Posterior vena cava (tissue), 2 donors: ENCODE measurements around the gene FCHO1. TPM values are rescaled to one million over a fixed set of nuclear protein-coding genes. Genes with fewer than 3 reads are reported as not detected.
"Not testable (repeated sequence)": the region's sequence is repeated elsewhere in the genome, so short reads cannot be mapped to it uniquely, and the experiment has no call there.

Source experiments
- DNase-seq: peaks from one replicate; pipeline ENCODE4 v3.0.0-alpha.2; 2020; ENCODE audit warnings: low spot score
- intact Hi-C, 2 donors: fragments of 100-400 bp; cut with DNase I; formaldehyde crosslinking; loops; one replicate each; pipeline versions ENCODE4 v1.14.1 to v1.14.2; 2022 to 2023
- total RNA-seq, 2 donors: library from RNA; stranded (reverse); fragmentation: NEBNext Ultra II Directional; extraction: Animal tissue kit (Norgen Biotek cat#: 25700); gene quantifications; one replicate each; pipeline ENCODE4 v1.2.1, GENCODE V29; 2021
- donor health status: DM: yes; HTN: yes; CAD: no.
- donor health status: DM: yes; HTN: yes; CAD: no.

Gene FCHO1
- total RNA-seq, 2 donors from 2014 or later = 2.0 to 2.1 TPM

DNA sequence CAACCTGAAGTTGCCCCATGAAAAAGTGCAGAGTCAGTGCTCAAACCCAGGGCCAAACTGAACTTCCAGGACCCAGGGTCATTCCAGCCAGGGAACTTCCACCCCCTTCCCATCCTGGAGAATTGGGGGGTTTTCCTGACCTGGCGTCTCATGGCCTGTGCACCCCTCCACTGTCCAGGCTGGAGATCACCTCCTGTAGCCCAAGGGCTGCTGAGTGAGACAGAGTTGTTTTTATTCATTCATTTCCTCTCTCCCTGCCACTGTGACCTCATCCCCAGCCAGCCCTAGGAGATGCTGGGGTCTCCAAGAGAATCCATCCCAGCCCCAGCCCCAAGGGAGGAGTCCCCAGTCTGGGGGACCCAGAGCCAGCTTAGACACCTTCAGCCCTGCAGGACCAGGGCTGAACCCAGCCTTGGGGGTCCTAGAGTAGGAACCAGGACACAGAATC is 4.2 kb downstream of the FCHO1 start:
- no peak for DNase-seq
- intact Hi-C loops = no loop called here

DNA sequence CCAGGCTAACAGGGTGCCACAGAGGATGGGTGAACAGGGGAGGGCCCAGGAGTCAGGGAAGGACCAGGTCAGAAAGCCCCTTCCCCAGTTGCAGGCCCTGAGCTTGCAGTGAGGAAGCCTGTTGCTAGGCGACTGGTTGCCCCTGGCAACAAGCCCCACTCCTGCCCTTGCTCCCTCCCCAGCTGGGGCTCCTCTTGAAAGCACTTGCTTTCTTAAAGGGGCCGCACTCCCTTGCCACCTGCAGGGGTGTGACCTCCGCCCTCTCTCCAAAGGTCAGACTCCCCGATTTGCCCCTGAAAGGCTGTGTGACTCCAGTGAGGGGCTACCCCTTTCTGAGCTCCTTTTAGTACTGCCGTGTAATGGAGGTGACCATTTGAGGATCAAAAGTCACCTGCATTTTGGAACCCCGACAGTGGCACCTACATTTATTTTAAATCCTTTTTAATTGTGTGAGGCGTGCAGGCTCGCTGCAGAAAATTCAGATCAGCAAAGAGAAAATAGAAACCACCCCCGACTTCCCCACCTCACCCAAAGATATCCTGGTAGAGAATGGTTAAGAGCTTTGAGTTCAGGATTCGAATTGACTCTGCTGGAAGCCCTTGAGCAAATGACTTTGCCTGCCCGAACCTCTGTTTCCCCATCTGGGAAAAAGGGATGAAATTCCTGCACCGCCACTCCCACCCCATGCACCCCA is 4.8 kb downstream of the FCHO1 start:
- intact Hi-C loops = no loop called here
- no peak for DNase-seq

DNA sequence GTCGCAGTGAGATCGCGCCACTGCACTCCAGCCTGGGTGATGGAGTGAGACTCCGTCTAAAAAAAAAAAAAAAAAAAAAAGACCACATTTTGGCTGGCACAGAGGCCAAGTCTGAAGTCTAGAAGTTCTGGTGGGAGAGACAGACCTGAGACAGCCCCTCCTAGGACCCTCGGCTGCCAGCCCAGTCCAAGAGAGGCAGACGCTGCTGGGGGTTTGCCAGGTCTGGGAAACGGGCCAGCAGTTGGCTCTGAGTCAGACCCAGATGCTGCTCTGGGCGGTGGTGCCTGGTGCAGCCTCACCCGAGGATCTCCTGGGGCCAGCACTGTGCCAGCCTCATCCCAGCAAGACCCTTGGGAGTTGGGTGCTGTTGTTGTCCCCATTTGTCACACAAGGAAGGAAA is 5.8 kb downstream of the FCHO1 start:
- intact Hi-C loops = no loop called here
- no peak for DNase-seq

DNA sequence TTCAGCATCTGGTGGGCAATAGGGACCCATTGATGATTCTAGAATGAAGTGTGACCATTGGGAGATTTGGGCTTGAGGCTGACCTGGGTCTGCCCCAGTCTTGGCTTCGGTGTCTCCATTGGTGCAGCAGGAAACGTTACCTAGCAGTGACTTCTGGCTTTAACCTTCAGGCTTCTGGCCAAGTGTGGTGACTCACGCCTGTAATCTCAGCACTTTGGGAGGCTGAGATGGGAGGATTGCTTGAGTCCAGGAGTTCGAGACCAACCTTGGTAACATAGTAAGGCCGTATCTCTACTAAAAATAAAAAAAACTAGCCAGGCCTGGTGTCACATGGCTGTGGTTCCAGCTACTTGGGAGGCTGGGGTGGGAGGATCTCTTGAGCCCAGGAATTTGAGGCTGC is 7.2 kb downstream of the FCHO1 start:
- intact Hi-C loops = no loop called here
- DNase-seq = no peak

DNA sequence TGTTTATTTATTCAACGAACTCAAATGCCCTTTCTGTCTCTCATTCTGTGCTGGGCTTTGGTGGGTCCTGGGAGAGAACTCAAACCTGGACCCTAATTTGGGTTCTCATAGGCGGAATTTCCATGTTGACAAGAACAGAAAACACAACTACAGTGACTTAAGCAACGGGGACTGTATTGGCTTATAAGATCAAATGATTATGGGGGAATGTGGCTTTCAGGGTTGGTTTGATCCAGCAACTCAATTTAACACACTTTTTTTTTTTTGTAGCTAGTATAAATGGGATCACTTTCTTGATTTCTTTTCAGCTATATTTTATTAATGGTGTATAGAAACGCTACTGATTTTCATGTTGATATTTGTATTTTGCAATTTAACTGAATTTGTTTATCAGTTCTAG is 9.9 kb downstream of the FCHO1 start:
- intact Hi-C loops = no loop called here
- no peak for DNase-seq

DNA sequence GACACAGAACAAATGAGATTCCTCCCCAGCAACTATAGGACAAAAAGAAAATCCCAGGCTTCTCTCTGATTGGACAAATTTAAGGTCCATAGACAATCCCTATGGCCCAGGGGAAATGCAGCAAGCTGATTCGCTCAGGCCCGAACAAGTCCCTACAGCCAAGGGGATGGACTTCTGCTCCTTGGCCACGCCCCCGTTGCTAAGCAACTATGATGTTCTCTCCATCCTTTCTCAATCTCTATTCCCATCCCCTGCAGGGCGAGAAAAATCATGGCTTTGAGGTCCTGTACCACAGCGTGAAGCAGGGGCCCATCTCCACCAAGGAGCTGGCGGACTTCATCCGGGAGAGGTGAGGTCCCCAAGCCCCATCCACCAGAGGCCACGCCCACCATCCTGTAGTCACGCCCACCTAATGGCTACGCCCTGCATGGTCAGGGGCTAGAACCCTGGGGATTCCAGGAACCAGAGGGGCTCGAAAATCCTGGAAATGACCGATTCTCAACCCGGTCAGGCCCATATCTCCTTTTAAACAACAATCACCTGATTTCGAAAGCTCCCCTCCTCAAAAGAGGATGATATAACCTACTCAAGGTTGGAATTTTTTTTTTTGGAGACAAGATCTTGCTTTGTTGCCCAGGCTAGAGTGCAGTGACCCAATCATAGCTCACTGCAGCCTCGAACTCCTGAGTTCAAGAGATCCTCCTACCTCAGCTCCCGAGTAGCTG is 11.4 kb downstream of the FCHO1 start:
- intact Hi-C loops = no loop called here
- DNase-seq = no peak

DNA sequence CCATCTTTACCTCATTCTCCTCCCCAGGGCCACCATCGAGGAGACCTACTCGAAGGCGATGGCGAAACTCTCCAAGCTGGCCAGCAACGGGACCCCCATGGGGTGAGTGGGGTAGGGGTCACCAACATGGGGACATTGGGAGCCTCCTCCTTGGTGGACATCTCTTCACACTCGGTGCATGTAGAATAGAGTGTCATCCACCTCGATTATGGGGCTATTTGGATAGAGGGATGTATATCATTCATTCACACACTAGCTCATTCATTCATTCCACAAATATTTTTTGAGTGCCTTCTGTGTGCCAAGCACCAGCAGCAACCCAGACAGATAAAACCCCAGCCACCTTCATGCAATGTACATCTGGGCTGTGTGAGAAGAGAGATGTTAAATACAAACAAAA is 13.1 kb downstream of the FCHO1 start:
- intact Hi-C loops = no loop called here
- DNase-seq = no peak

DNA sequence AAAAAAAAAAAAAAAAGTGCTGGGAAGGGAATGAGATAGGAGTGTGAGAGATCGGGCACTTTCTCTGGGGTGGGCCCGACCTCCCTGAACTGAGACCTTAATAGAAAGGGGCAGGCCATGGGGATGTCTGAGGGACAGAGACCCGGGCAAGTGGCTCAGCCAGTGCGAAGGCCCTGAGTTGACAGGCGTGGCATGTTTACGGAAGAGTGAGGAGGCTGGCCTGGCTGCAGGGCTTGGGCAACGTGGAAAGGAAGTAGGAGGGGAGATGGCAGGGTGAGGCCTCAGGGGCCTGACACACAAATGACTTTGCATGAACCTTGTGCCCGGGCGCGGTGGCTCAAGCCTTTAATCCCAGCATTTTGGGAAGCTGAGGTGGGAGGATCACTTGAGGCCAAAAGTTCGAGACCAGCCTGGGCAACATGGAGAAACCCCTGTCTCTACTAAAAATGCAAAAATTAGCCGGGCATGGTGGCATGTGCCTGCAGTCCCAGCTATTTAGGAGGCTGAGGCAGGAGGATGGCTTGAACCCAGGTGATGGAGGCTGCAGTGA is 13.9 kb downstream of the FCHO1 start:
- intact Hi-C loops = no loop called here
- peak; percentile 91 for DNase-seq

DNA sequence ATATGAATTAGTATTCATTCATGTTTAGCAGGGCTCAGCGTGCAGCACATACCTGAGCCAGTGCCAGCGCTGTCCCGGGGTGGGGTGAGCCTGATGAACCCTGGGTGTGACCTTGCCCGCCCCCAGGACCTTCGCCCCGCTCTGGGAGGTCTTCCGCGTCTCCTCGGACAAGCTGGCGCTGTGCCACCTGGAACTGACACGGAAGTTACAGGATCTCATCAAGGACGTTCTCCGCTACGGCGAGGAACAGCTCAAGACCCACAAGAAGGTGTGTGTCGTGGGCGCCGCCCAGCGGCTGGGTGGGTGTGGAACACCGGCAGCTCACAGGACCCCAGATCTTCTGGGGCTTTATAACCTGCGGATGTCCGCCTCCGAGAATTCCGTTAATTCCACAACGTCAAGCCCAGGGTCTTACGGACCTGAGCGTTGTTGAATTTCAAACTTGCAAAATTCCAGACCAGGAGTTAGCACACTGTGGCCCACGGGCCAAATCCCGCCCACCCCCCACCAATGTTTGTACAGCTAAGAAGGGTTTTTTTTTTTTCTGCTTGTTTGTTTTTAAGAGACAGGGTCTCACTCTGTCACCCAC is 15.4 kb downstream of the FCHO1 start:
- intact Hi-C loops = no loop called here
- DNase-seq = peak; percentile 94

DNA sequence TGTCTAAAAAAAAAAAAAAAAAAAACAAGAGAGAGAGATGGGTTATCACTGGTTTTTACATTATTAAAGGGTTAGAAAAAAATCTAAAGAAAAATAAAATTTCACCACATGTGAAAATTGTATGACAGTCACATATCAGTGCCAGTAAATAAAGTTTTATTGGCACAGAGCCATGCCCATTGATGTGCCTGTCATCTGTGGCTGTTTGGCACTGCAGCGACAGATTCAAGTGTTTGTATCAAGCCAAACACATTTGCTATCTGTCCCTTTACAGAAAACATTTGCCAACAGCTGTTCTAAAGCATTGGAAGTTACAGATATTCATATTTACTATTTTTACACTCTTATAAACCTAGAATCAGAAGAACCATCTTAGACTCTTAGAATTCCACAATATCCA is 16.3 kb downstream of the FCHO1 start:
- intact Hi-C loops = no loop called here
- DNase-seq = no peak

DNA sequence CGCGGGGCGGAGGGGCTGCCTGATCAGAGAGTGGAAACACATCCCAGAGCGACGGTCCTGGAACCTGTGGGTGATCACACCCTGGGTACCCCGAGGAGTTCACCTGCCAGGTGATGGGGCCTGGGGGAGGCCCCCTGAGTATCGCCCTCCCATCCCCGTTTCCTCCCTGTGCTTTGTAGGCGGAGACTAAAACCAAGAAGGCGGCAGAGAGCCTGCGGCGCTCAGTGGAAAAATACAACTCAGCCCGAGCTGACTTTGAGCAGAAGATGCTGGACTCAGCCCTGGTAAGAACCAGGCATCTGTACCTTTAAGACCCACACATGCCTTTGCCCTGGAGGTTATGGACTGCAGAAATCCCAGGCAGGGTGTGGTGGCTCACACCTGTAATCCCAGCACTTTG is 19.3 kb downstream of the FCHO1 start:
- no peak for DNase-seq
- intact Hi-C loops = loop anchor here (5.0 kb wide), 2 partner anchors 63 to 222 kb away; no protein-coding TSS in a partner anchor

DNA sequence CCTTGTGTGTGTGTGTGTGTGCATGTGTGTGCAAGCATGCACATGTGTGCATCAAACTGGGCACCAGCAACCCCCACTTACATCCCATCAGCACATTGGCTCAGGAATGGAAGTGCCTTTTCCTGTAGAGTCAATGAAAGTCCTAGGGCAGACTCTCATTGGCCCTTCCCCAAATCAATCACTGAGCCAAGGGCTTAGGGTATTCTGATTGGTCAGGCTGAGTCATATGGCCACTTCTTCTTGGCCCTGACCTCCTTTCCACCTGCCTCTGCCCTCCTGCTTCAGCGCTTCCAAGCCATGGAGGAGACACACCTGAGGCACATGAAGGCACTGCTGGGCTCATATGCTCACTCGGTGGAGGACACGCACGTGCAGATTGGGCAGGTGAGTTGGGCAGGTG is 20.9 kb downstream of the FCHO1 start:
- DNase-seq = no peak
- intact Hi-C loops = loop anchor here (5.0 kb wide), 2 partner anchors 65 to 220 kb away; no protein-coding TSS in a partner anchor

DNA sequence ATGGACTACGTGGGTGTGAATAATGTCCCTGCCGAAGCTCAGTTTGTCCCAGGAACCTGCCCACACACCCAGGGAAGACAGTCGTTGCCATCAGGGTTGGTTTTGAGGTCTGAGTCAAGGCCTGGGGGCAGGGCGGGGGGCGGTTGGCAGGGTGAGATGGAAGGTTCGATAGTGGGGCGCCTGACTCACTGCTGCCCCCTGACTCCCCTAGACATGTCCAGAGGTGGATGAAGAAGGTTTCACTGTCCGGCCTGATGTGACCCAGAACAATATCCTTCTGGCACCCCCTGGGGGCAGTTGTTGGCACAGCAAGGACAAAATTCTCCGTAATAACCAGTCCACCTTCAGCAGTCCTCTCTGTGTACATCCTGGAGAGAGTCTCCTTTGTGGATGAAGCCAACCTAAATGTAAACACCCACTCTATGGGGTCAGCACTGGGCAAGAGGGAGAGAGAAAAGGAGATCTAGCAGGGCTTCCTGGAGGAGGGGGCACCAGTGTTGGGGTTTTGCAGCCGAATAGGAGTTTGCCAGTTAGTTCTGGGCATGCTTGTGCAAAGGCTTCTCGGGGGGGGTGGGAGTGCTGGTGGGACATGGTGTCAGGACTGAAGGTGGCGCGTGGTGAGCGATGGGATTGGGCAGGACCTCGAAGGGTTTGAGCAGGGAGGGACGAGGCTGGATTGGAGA is 24.1 kb downstream of the FCHO1 start:
- no peak for DNase-seq
- intact Hi-C loops = no loop called here

DNA sequence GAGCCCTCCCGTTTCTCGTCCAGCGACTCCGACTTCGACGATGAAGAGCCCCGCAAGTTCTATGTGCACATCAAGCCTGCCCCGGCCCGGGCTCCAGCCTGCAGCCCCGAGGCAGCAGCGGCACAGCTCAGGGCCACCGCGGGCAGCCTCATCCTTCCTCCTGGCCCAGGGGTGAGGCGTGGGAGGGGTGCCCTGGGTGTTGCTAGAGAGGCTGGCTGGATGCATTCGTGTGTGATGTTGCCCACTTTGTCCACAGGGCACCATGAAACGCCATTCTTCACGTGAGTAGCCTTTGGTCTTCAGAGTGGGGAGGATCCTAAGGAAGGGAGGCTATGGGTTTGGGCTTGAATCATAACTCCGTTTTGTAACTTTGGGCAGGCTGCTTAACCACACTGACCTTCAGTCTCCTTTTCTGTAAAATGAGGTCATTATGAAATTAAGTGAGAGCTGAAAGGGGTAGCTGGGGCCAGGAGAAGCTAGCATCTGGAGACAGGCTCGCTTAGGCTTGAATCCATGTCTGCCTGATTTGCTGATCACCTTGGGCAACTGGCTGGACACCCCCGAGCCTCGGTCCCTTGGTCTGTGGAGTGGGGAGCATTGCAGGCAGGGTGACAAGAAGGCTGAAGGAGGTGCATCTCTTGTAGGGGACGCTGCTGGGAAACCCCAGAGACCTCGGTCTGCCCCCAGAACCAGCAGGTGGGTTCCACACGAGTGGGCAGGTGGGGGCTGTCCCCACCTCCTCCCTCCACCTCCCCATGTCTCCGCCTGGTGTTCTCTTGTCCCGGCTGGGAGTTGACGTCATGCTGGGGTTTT is 24.9 kb downstream of the FCHO1 start:
- intact Hi-C loops = no loop called here

DNA sequence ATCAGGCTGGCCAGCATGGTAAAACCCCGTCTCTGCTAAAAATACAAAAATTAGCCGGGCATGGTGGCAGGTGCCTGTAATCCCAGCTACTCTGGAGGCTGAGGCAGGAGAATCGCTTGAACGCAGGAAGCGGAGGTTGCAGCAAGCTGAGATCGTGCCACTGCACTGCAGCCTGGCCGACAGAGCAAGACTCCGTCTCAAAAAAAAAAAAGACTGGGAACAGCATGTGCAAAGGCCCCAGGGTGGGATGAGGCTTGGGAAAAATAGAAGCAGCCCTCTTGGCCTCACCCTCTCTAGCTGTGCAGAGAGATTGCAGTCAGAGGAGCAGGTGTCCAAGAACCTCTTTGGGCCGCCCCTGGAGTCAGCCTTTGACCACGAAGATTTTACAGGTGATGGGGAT is 26.6 kb downstream of the FCHO1 start:
- intact Hi-C loops, DNase-seq: not testable (repeated sequence)

More for the DNA sequence above, 24.9 kb downstream of the FCHO1 start:
- DNase-seq = no peak

DNA sequence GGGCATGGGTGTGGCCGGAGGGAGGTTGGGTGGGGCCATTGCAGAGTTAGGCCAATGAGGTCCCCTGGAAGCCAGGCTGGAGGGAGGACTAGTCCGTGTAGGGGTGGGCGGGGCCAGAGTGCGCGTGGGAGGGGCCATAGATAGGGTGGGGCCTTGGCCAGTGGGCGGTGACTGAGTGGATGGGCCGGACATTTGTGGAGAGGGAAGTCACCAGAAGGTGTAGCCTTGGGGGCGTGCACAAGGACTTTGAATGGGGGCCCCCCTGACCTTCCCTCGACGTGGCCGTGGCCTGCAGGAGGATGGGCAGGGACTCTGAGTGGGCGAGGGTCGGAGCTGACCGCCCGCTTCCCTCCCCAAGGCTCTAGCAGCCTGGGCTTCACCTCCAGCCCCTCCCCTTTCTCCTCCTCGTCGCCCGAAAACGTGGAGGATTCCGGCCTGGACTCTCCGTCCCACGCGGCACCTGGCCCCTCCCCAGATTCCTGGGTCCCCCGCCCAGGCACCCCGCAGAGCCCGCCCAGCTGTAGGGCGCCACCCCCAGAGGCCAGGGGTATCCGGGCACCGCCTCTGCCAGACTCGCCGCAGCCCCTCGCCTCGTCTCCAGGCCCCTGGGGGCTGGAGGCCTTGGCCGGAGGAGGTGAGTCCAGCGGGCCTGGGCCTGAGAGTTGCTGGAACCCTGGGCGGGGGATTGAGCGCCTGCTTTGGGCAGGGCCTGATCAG is 27.1 kb downstream of the FCHO1 start:
- intact Hi-C loops = no loop called here
- DNase-seq = peak; percentile 90

DNA sequence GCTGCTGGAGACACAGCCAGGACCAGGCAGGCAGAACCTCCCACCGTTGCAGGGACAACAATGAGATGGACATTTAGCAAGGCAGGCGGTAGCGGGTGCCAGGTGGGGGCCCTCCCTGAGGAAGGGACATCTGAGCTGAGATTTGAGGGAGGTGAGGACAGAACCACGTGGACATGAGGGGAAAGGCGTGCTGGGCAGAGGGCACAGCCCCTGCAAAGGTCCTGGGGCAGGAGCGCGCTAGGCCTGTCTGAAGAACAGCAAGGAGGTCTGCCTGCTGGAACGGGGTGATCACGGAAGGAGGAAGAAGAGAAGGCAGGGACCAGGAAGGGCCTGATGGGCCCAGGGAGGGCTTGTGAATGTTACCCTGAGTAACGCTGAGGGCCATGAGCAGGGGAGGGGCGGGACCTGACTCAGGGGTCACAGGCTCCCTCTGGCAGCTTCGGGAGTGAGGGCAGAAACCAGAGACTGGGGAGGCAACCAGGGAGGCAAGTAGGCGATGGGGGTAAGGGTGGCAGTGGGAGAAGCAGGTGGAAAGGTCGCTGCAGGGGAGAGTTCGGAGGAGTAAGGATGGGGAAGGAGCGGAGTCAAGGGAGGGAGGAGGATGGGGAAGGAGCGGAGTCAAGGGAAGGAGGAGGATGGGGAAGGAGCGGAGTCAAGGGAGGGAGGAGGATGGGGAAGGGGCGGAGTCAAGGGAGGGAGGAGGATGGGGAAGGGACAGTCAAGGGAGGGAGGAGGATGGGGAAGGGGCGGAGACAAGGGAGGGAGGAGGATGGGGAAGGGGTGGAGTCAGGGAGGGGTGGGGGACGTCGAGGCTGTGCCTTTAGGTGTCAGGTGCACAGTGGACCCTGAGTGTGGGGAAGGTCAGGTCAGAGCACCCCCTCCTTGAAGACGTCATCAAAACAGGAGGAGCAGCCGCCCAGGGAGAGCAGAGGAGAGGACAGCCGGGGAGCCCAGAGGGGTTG is 28.0 kb downstream of the FCHO1 start:
- intact Hi-C loops = no loop called here
- DNase-seq = no peak
